GM18508 (cell line): Measurements from ENCODE around the gene MCM3AP.

Experiments used
- ATAC-seq: cut with Tn5 transposase; IDR thresholded peaks from one replicate; pipeline ENCODE4 v1.9.1; 2021; ENCODE audit warnings: moderate number of reproducible peaks; ENCODE audit not compliant: insufficient read depth, unreplicated experiment

MCM3AP gene

DNA sequence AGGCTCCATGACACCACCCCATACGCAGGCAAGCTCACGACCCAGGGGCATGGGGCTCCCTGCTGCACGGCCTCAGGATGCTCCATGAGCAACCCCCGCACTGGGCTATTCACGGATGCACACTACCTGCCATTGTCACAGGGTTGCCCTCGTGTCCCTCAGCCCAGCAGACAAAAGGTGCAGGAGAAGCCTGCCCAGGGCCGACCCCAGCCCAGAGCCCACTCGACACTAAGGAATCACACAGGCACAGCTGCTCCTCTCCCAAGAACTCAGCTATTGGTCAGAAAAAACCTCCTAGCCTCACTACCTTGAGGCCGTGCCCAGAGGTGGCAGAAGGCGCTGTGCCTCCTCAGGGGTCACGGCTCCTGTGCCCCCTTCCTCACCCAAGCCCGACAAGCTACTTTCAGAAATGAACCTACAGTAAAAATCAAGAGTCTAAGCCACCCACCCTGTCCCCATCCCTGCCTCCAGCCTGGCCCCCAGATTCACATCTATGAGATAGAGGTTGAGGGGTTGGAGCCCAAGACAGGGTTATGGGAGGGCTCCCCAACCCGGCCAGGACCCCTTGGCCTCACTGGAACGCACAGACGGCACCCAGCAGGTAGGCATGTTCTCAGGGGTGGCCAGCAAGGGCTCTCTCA, 94.8 kb downstream of the MCM3AP start:
- no peak for ATAC-seq

DNA sequence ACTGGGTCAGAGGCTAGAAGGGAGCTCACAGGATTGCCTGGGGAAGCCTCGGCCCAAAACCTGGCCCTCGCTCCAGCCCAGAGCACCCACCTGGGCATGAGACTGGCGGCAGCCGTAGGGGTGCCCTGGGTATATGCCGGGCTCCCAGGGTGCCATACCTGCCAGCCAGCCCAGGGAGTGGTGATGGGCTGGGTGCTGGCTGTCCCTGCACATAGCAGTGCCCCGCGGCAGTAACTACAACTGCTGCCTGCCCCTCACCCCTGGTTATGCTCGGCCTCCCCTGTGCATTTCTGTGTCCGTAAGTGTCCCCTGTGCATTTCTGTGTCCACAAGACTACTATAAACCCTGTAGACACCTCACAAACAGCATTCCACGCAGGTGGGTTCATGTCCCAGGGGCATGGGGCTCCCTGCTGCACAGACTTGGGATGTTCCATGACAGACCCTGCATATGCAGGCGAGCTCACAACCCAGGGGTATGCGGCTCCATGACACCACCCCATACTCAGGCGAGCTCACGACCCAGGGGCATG, 95.4 kb downstream of the MCM3AP start:
- no peak for ATAC-seq

DNA sequence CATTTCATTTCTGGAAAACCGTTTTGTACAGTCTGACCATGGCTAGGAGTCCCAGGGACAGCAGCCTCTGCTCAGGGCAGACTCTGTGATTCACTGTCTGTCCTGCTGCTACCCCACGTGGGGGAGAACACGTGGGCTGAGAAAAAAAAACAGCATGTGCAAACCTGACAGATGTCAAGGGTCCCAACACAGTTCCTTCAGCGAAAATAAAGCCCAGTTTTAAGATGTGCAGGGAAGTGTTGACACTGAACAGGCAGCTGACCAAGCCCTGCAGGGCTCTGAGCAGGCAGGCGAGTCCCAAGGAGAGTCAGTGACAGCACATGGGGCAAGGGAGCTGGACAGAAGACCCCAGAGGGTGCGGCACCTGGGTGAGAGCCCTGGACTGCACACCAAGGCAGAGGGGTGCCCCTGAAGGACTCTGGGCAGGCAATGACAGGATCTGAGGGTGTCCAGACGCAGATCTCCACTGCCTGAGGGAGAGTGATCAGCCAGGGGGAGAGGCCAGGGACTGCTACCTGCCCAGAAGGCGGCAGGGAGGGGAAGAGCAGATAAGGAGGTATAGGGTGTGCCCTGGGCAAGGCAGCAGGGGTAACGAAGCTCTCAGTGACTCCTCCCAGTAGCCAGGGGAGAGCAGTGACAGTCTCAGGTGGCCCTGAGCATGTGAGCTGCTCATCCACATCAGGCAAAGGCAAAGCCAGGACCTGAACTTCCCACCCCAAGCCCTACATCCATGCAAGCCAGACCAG, 96.0 kb downstream of the MCM3AP start:
- ATAC-seq = no peak

DNA sequence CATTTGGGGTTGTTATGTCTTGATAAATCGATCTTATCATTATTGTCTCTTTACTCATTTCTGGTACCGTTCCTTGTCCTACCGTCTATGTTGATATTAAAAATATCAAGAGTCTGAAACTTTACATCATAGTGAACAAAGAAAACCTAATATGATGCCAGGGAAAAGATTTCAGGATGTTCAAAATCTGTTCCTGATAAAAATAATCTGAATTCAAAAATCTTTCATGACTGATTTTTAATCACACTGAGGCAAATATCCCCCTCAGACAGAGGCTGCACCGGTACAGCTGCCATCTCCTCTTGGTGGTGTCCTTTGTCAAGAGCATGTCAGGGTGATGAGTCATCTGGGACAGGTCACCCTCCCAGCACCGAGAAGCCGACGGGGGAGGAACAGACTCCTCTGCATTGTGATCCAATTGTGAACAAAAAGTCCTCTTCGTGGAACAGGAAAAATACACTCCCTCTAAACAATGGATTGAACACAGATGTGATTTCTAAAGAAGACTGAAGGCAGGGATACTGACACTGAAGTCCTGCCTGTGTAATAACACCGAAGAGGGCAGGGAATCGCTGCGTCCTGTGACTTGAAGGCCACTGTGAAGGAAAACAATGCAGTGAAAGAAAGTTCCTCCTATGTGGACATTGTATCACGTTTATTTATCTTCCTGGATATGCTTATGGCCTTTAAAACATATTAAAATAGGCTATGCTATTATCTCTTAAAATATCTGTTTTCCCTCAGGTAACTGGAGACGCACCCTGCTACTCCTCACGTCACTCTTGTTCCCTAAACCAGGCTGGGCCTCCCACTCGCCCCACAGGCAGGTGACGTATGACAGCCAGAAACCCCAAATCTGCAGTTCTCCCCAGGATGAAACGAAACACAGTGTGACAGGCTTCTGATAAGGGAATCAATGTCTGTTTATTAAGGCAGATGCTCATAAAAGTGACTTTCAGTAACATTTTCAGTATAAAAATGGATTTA, 96.9 kb downstream of the MCM3AP start:
- no peak for ATAC-seq

DNA sequence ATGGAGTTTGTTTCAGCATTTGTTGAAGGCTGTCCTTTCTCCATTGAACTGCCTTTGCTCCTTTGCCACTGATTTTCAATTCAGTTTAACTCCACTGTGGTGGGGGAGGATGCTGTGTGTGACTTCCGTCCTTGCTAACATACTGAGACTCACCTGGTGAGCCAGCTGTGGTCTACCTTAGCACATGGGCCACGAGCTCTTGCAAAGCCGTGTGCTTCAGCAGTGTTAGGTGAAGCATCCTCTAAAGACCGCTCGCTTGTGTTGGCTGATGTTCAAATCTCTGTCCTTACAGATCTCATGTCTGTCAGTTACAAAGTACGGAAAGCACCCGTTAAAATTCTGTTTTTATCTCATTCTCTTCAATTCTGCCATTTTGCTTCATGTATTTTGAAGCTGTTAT, 97.6 kb downstream of the MCM3AP start:
- no peak for ATAC-seq

DNA sequence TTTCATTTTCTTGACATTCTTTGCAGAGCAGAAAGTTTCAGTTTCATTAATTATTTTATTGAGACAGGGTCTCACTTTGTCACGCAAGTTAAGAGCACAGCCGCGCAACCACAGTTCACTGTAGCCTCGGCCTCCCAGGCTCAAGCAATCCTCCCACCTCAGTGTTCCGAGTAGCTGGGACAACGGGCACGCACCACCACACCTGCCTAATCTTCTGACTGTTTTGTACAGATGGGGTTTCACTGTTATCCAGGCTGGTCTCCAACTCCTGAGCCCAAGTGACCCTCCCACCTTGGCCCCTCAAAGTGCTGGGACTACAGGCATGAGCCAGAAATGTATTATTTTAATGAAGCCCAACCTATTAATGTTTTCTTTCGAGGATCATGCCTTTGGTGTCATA, 98.2 kb downstream of the MCM3AP start:
- no peak for ATAC-seq

DNA sequence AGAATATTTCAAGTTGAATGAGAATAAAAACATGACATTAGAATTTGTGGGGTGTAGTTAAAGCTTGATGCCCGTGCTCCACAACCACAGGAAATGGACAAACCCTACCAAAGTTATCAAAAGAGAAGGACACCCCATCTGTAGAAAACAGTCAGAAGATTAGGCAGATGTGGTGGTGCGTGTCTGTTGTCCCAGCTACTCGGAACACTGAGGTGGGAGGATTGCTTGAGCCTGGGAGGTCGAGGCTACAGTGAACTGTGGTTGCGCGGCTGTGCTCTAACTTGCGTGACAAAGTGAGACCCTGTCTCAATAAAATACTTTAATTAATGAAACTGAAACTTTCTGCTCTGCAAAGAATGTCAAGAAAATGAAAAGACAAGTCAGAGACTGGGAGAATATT, 99.7 kb downstream of the MCM3AP start:
- no peak for ATAC-seq
